LNCaP clone FGC (cell line): ENCODE data around the gene TUSC2.

Experiments
- DNase-seq: peaks from one replicate; pipeline ENCODE4 v3.0.0-alpha.2; 2011; ENCODE audit warnings: low read depth
- H3K4me3 ChIP-seq: 2 replicates; pipeline ENCODE4 v1.5.1; 2011; ENCODE audit warnings: mild to moderate bottlenecking, low read depth, low read length, control low read depth
- CTCF ChIP-seq: IDR thresholded peaks from 2 replicates; pipeline ENCODE4 v1.5.1; 2012; ENCODE audit warnings: mild to moderate bottlenecking; ENCODE audit not compliant: control insufficient read depth, insufficient read depth; ENCODE audit errors: extremely low read depth

Gene TUSC2

GRCh38 chr3:50293079-50293801 lies 34.8 kb downstream of the TUSC2 start:
- no peak for TF ChIP-seq CTCF
- DNase-seq: no peak
- H3K4me3 ChIP-seq: peak overlapping the region; percentile 65

- peak; percentile 96 for DNase-seq
- no peak for TF ChIP-seq CTCF
- H3K4me3 ChIP-seq: peak within 1 kb of the TSS; percentile 65
These were observed 35.6 kb downstream of the TUSC2 start, which contains the start of gene IFRD2 for GRCh38 chr3:50292159-50293078. Gene IFRD2, minus strand, starts transcription at chr3:50292429. Its CDS starts 155 bp downstream, at chr3:50292274.

GRCh38 chr3:50290161-50290641 lies 37.8 kb downstream of the TUSC2 start:
- no peak for DNase-seq
- no peak for TF ChIP-seq CTCF
- H3K4me3 ChIP-seq: no peak overlapping the region

GRCh38 chr3:50289130-50289529 lies 38.9 kb downstream of the TUSC2 start:
- no peak for DNase-seq
- TF ChIP-seq CTCF: no peak
- no peak overlapping the region for H3K4me3 ChIP-seq

GRCh38 chr3:50288387-50289007 lies 39.5 kb downstream of the TUSC2 start:
- no peak for DNase-seq
- H3K4me3 ChIP-seq: no peak overlapping the region
- no peak for TF ChIP-seq CTCF

GRCh38 chr3:50287262-50287661 lies 40.8 kb downstream of the TUSC2 start:
- H3K4me3 ChIP-seq: no peak overlapping the region
- no peak for TF ChIP-seq CTCF
- no peak for DNase-seq
